ENCODE results near the gene NKX6-1.

The NKX6-1 gene

DNA sequence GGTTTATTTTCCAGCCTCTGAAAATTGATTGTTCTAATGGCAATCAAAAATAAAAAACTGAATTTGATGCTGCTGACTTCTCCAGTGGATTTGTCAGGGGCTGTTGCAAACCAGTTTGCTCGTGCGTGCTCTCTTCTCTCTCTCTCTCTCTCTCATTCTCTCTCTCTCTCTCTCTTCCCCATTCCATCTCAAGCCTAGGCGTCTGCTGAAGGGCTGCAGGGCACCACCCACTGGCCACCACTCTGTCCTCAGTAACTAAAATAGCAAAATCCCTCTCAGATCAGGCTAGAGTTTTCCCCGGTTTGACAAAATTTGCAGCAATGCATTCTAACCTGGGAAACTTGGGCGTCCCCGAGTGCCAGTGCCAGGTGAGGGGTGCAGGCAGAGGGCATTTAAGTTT lies 19.4 kb downstream of the NKX6-1 start:
- TF ChIP-seq GLIS3 (CRISPR knock-in tag; IDR thresholded peaks at IDR 0.05) (no peak), ZC3H10 (CRISPR knock-in tag; IDR thresholded peaks at IDR 0.05) (no peak), PPARA (CRISPR knock-in tag; IDR thresholded peaks at IDR 0.05; ENCODE audit: borderline replicate concordance) (no peak), CSDC2 (CRISPR knock-in tag; IDR thresholded peaks at IDR 0.05) (no peak), ZNF565 (CRISPR knock-in tag; conservative IDR thresholded peaks at IDR 0.05; ENCODE audit: low read depth) (no peak), ZNF70 (CRISPR knock-in tag; IDR thresholded peaks at IDR 0.05) (no peak), BACH2 (CRISPR knock-in tag; IDR thresholded peaks at IDR 0.05; ENCODE audit: borderline replicate concordance) (no peak), ISL1 (CRISPR knock-in tag; IDR thresholded peaks at IDR 0.05) (no peak), SNAI2 (CRISPR knock-in tag; IDR thresholded peaks at IDR 0.05) (no peak), OSR1 (CRISPR knock-in tag; IDR thresholded peaks at IDR 0.05) (no peak), ZFP30 (CRISPR knock-in tag; IDR thresholded peaks at IDR 0.05) (no peak), TCF4 (CRISPR knock-in tag; IDR thresholded peaks at IDR 0.05; ENCODE audit: borderline replicate concordance) (no peak), ESRRG (CRISPR knock-in tag; IDR thresholded peaks at IDR 0.05) (no peak), ZFP3 (CRISPR knock-in tag; IDR thresholded peaks at IDR 0.05) (no peak), RARB (CRISPR knock-in tag; IDR thresholded peaks at IDR 0.05) (no peak)
- TF ChIP-seq, protein P1, sequence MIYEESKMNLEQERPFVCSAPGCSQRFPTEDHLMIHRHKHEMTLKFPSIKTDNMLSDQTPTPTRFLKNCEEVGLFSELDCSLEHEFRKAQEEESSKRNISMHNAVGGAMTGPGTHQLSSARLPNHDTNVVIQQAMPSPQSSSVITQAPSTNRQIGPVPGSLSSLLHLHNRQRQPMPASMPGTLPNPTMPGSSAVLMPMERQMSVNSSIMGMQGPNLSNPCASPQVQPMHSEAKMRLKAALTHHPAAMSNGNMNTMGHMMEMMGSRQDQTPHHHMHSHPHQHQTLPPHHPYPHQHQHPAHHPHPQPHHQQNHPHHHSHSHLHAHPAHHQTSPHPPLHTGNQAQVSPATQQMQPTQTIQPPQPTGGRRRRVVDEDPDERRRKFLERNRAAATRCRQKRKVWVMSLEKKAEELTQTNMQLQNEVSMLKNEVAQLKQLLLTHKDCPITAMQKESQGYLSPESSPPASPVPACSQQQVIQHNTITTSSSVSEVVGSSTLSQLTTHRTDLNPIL (CRISPR knock-in tag; IDR thresholded peaks at IDR 0.05; ENCODE audit: low read depth), result no peak
- TF ChIP-seq, protein P2, sequence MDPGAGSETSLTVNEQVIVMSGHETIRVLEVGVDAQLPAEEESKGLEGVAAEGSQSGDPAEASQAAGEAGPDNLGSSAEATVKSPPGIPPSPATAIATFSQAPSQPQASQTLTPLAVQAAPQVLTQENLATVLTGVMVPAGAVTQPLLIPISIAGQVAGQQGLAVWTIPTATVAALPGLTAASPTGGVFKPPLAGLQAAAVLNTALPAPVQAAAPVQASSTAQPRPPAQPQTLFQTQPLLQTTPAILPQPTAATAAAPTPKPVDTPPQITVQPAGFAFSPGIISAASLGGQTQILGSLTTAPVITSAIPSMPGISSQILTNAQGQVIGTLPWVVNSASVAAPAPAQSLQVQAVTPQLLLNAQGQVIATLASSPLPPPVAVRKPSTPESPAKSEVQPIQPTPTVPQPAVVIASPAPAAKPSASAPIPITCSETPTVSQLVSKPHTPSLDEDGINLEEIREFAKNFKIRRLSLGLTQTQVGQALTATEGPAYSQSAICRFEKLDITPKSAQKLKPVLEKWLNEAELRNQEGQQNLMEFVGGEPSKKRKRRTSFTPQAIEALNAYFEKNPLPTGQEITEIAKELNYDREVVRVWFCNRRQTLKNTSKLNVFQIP (CRISPR knock-in tag; IDR thresholded peaks at IDR 0.05; ENCODE audit: borderline replicate concordance, low read depth), result no peak
- TF ChIP-seq, protein P3, sequence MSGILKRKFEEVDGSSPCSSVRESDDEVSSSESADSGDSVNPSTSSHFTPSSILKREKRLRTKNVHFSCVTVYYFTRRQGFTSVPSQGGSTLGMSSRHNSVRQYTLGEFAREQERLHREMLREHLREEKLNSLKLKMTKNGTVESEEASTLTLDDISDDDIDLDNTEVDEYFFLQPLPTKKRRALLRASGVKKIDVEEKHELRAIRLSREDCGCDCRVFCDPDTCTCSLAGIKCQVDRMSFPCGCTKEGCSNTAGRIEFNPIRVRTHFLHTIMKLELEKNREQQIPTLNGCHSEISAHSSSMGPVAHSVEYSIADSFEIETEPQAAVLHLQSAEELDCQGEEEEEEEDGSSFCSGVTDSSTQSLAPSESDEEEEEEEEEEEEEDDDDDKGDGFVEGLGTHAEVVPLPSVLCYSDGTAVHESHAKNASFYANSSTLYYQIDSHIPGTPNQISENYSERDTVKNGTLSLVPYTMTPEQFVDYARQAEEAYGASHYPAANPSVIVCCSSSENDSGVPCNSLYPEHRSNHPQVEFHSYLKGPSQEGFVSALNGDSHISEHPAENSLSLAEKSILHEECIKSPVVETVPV (CRISPR knock-in tag; IDR thresholded peaks at IDR 0.05), result no peak
- TF ChIP-seq, protein P4, sequence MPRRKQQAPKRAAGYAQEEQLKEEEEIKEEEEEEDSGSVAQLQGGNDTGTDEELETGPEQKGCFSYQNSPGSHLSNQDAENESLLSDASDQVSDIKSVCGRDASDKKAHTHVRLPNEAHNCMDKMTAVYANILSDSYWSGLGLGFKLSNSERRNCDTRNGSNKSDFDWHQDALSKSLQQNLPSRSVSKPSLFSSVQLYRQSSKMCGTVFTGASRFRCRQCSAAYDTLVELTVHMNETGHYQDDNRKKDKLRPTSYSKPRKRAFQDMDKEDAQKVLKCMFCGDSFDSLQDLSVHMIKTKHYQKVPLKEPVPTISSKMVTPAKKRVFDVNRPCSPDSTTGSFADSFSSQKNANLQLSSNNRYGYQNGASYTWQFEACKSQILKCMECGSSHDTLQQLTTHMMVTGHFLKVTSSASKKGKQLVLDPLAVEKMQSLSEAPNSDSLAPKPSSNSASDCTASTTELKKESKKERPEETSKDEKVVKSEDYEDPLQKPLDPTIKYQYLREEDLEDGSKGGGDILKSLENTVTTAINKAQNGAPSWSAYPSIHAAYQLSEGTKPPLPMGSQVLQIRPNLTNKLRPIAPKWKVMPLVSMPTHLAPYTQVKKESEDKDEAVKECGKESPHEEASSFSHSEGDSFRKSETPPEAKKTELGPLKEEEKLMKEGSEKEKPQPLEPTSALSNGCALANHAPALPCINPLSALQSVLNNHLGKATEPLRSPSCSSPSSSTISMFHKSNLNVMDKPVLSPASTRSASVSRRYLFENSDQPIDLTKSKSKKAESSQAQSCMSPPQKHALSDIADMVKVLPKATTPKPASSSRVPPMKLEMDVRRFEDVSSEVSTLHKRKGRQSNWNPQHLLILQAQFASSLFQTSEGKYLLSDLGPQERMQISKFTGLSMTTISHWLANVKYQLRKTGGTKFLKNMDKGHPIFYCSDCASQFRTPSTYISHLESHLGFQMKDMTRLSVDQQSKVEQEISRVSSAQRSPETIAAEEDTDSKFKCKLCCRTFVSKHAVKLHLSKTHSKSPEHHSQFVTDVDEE (CRISPR knock-in tag; IDR thresholded peaks at IDR 0.05), result no peak
- TF ChIP-seq, protein P5, sequence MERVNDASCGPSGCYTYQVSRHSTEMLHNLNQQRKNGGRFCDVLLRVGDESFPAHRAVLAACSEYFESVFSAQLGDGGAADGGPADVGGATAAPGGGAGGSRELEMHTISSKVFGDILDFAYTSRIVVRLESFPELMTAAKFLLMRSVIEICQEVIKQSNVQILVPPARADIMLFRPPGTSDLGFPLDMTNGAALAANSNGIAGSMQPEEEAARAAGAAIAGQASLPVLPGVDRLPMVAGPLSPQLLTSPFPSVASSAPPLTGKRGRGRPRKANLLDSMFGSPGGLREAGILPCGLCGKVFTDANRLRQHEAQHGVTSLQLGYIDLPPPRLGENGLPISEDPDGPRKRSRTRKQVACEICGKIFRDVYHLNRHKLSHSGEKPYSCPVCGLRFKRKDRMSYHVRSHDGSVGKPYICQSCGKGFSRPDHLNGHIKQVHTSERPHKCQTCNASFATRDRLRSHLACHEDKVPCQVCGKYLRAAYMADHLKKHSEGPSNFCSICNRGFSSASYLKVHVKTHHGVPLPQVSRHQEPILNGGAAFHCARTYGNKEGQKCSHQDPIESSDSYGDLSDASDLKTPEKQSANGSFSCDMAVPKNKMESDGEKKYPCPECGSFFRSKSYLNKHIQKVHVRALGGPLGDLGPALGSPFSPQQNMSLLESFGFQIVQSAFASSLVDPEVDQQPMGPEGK (CRISPR knock-in tag; IDR thresholded peaks at IDR 0.05; ENCODE audit: borderline replicate concordance), result no peak
- no peak for ATAC-seq

DNA sequence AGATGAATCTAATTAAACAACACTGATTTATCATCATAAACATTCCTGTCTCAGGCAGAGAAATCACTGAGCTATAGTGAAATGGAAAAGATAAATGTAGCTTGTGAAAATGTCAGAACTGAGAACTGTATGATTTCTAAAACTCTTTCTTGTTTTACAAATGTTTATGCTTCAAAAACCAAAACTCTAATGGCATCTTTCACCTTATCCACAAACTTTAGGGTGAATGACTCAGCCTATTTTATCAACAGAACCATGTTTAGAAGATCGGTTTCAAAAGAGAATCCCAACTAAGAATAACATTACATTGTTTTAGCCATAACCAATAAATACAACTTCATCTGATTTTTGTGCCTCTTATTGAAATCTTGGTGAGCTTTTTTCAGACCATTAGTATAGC lies 21.4 kb downstream of the NKX6-1 start:
- TF ChIP-seq, protein P4 (CRISPR knock-in tag; IDR thresholded peaks at IDR 0.05), result no peak
- no peak for TF ChIP-seq TCF4 (CRISPR knock-in tag; IDR thresholded peaks at IDR 0.05; ENCODE audit: borderline replicate concordance)
- TF ChIP-seq ZNF565 (CRISPR knock-in tag; conservative IDR thresholded peaks at IDR 0.05; ENCODE audit: low read depth), result no peak
- no peak for ATAC-seq

All from SK-N-SH treated with all-trans-retinoic acid at 6 μM for 48 hours (cell line).